GM10266 (cell line): ENCODE results near the gene HP1BP3.
A peak's percentile ranks its signal among the peaks of the same experiment; 100 is the strongest.
"Not testable (repeated sequence)": the region's sequence is repeated elsewhere in the genome, so short reads cannot be mapped to it uniquely, and the experiment has no call there.

ENCODE experiments used
- DNase-seq: peaks from one replicate; pipeline ENCODE4 v3.0.0; 2012; ENCODE audit errors: extremely low spot score
- TF ChIP-seq, protein P1 (sequence below): IDR thresholded peaks from 2 replicates; pipeline ENCODE4 v1.5.1; 2012; ENCODE audit warnings: mild to moderate bottlenecking, low read depth; ENCODE audit not compliant: control insufficient read depth, insufficient read depth; ENCODE audit errors: missing control alignments

The HP1BP3 gene

GRCh38 chr1:20723159-20723536 is 64.0 kb downstream of the HP1BP3 start:
- TF ChIP-seq, protein P1, sequence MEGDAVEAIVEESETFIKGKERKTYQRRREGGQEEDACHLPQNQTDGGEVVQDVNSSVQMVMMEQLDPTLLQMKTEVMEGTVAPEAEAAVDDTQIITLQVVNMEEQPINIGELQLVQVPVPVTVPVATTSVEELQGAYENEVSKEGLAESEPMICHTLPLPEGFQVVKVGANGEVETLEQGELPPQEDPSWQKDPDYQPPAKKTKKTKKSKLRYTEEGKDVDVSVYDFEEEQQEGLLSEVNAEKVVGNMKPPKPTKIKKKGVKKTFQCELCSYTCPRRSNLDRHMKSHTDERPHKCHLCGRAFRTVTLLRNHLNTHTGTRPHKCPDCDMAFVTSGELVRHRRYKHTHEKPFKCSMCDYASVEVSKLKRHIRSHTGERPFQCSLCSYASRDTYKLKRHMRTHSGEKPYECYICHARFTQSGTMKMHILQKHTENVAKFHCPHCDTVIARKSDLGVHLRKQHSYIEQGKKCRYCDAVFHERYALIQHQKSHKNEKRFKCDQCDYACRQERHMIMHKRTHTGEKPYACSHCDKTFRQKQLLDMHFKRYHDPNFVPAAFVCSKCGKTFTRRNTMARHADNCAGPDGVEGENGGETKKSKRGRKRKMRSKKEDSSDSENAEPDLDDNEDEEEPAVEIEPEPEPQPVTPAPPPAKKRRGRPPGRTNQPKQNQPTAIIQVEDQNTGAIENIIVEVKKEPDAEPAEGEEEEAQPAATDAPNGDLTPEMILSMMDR, result no peak
- no peak for DNase-seq

- TF ChIP-seq, protein P1, result no peak
- DNase-seq, result no peak
Observed at GRCh38 chr1:20721117-20722061, 65.7 kb downstream of the HP1BP3 start.

- DNase-seq, result no peak
- TF ChIP-seq, protein P1, result no peak
Observed at GRCh38 chr1:20720631-20721091, 66.4 kb downstream of the HP1BP3 start.

- no peak for DNase-seq
- TF ChIP-seq, protein P1, result no peak
Observed at GRCh38 chr1:20719871-20720620, 67.1 kb downstream of the HP1BP3 start.

GRCh38 chr1:20719261-20719660 is 67.8 kb downstream of the HP1BP3 start:
- TF ChIP-seq, protein P1, result no peak
- DNase-seq, result no peak

GRCh38 chr1:20718343-20718882 is 68.7 kb downstream of the HP1BP3 start:
- DNase-seq, result not testable (repeated sequence)

DNA sequence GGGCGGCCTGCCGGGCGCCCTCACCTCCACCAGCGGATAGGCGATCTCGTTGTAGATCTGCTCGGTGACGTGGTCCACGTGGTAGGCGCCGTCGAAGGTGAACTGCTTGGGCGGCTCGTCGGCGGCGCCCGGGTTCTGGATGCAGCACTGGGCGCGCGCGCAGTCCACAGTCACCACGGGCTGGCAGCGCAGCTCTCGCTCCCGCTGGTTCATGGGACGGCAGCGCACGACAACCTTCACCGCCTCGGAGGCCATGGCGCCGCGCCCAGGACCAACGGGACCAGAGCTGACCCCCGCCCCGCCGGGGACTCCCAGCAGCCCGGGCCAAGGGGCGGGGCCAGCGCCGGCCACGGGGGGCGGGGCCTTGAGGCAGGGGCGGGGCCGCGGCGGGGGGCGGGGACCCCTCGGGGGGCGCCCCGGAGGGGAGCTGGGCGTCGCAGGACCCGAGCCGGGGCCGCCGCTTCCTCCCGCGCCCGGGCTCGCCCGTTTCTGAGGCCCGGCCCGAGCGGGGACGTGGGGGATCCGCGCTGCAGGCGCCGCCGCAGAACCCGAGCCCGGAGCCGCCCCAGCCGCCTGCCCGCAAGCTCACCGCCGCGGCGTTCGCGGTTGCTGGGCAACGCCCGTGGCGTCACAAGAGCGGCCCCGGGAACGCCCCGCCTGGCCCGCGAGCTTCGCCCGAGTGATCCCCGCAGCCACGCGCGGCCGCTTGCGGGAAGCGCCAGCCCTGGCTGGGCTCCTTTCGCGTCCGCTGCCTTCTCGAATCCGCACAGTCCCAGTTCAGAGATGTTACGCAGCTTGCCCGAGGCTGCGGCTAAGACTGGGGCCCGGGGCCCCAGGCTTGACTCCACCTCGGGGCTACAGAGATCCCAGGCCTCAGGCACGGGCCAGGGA is 69.4 kb downstream of the HP1BP3 start, which contains the start of gene KIF17:
KIF17 (minus strand) TSS at position 556 of the 891 bp plus-strand sequence; CDS start at position 255, 301 bp downstream.
- TF ChIP-seq, protein P1, result no peak
- DNase-seq, result peak; percentile 89
